T47D (cell line): Measurements from ENCODE around the gene GPR12.

Experiments
- DNase-seq, 2 experiments: peaks; one replicate each; pipeline versions ENCODE4 v3.0.0 to v3.0.0-alpha.2; 2011 to 2012; ENCODE audit warnings: low read depth in 1 of 2, low spot score in 1 of 2
- JUND ChIP-seq: IDR thresholded peaks from 2 replicates; pipeline ENCODE4 v1.6.1; 2012; ENCODE audit warnings: low read depth
- in situ Hi-C: cut with HindIII; loops from 2 replicates; pipeline ENCODE4 v1.10.0; 2016; ENCODE audit warnings: low sequenced_read_pairs, low pct_unique_long_range_greater_than_20kb

GPR12 gene

GRCh38 chr13:26762745-26763345 lies 2.3 kb upstream of the GPR12 start:
- DNase-seq, result no peak
- in situ Hi-C loops, result no loop called here
- TF ChIP-seq JUND, result no peak

- TF ChIP-seq JUND, result no peak
- in situ Hi-C loops, result no loop called here
- DNase-seq, result no peak
These were observed 421 bp upstream of the GPR12 start for GRCh38 chr13:26760832-26761582.

- DNase-seq, result no peak
- TF ChIP-seq JUND, result no peak
- in situ Hi-C loops, result no loop called here
These were observed 1.2 kb downstream of the GPR12 start for GRCh38 chr13:26759249-26759906.

GRCh38 chr13:26758496-26759157 lies 2.0 kb downstream of the GPR12 start:
- no peak for DNase-seq
- in situ Hi-C loops, result no loop called here
- no peak for TF ChIP-seq JUND

GRCh38 chr13:26756961-26757360 lies 3.6 kb downstream of the GPR12 start:
- TF ChIP-seq JUND, result no peak
- DNase-seq, result no peak
- in situ Hi-C loops, result no loop called here

GRCh38 chr13:26752671-26753070 lies 7.9 kb downstream of the GPR12 start:
- in situ Hi-C loops, result no loop called here
- TF ChIP-seq JUND, result no peak
- no peak for DNase-seq

- in situ Hi-C loops, result no loop called here
- DNase-seq, result no peak
- TF ChIP-seq JUND, result no peak
These were observed 10.7 kb downstream of the GPR12 start for GRCh38 chr13:26749905-26750304.

GRCh38 chr13:26749285-26749684 lies 11.3 kb downstream of the GPR12 start:
- TF ChIP-seq JUND, result no peak
- in situ Hi-C loops, result no loop called here

GRCh38 chr13:26747706-26748105 lies 12.9 kb downstream of the GPR12 start:
- no peak for TF ChIP-seq JUND
- no peak for DNase-seq
- in situ Hi-C loops, result no loop called here

More at GRCh38 chr13:26749285-26749684, 11.3 kb downstream of the GPR12 start:
- no peak for DNase-seq

GRCh38 chr13:26743971-26744370 lies 16.6 kb downstream of the GPR12 start:
- DNase-seq, result no peak
- in situ Hi-C loops, result no loop called here
- no peak for TF ChIP-seq JUND

GRCh38 chr13:26742691-26743358 lies 17.8 kb downstream of the GPR12 start:
- DNase-seq, result no peak
- TF ChIP-seq JUND, result no peak
- in situ Hi-C loops, result no loop called here

GRCh38 chr13:26735677-26736076 lies 24.9 kb downstream of the GPR12 start:
- in situ Hi-C loops, result no loop called here
- no peak for DNase-seq
- TF ChIP-seq JUND, result no peak
